HepG2 (cell line): ENCODE results near the gene C10orf71. TPM values are rescaled to one million over a fixed set of nuclear protein-coding genes. Genes with fewer than 3 reads are reported as not detected.

Experiments
- ATRX ChIP-seq: sonication (generic); formaldehyde crosslinking; IDR thresholded peaks from 2 replicates; pipeline ENCODE4 v1.4.0; 2020; ENCODE audit warnings: missing genetic modification reagents, borderline replicate concordance
- FOXK1 ChIP-seq: sonication (generic); formaldehyde crosslinking; IDR thresholded peaks from 2 replicates; pipeline ENCODE4 v1.4.0; 2020; ENCODE audit warnings: low read depth, missing genetic modification reagents, borderline replicate concordance
- HHEX ChIP-seq: IDR thresholded peaks from 2 replicates; pipeline ENCODE4 v1.6.1; 2016; ENCODE audit warnings: control low read depth
- MAFG ChIP-seq: sonication (generic); formaldehyde crosslinking; IDR thresholded peaks from 2 replicates; pipeline ENCODE4 v1.5.1; 2020; ENCODE audit warnings: mild to moderate bottlenecking, missing genetic modification reagents
- MED13 ChIP-seq: sonication (generic); formaldehyde crosslinking; IDR thresholded peaks from 2 replicates; pipeline ENCODE4 v1.5.0; 2020; ENCODE audit warnings: missing genetic modification reagents
- NFE2L2 ChIP-seq: fragments of 150-350 bp; IDR thresholded peaks from 2 replicates; pipeline ENCODE4 v1.6.1; 2014; ENCODE audit warnings: low read length
- NR1H2 ChIP-seq: sonication (generic); formaldehyde crosslinking; IDR thresholded peaks from 2 replicates; pipeline ENCODE4 v1.8.1; 2022; ENCODE audit warnings: low read depth, missing genetic modification reagents, borderline replicate concordance
- PAX8 ChIP-seq: sonication (generic); formaldehyde crosslinking; IDR thresholded peaks from 2 replicates; pipeline ENCODE4 v1.8.0; 2022; ENCODE audit warnings: mild to moderate bottlenecking, missing genetic modification reagents, borderline replicate concordance
- PCBP2 ChIP-seq: fragments of 200-400 bp; formaldehyde crosslinking; optimal IDR thresholded peaks from 2 replicates; pipeline ENCODE3; 2018; ENCODE audit warnings: low read length, low read depth; ENCODE audit not compliant: poor library complexity, severe bottlenecking
- ZNF3 ChIP-seq: IDR thresholded peaks from 2 replicates; pipeline ENCODE4 v1.7.0; 2017; ENCODE audit warnings: inconsistent platforms
- ZNF598 ChIP-seq: sonication (generic); formaldehyde crosslinking; IDR thresholded peaks from 2 replicates; pipeline ENCODE4 v1.5.1; 2020; ENCODE audit warnings: mild to moderate bottlenecking, missing genetic modification reagents, borderline replicate concordance
- ZNF605 ChIP-seq: sonication (generic); formaldehyde crosslinking; IDR thresholded peaks from 2 replicates; pipeline ENCODE4 v1.8.0; 2022; ENCODE audit warnings: mild to moderate bottlenecking, missing genetic modification reagents
- ZNF691 ChIP-seq: sonication (generic); formaldehyde crosslinking; IDR thresholded peaks from 2 replicates; pipeline ENCODE4 v1.4.0; 2020; ENCODE audit warnings: missing genetic modification reagents, low read depth, mild to moderate bottlenecking, borderline replicate concordance
- ZNF792 ChIP-seq: IDR thresholded peaks from 2 replicates; pipeline ENCODE4 v1.6.1; 2016
- ZSCAN21 ChIP-seq: sonication (generic); formaldehyde crosslinking; IDR thresholded peaks from 2 replicates; pipeline ENCODE4 v1.8.0; 2022; ENCODE audit warnings: mild to moderate bottlenecking, missing genetic modification reagents, moderate library complexity, borderline replicate concordance
- polyA plus RNA-seq, 8 experiments: library from polyadenylated mRNA; depleted of rRNA in 3 of 8; stranded (reverse) in 7 of 8; unstranded in 1 of 8; fragments of >200 nt; fragmentation: Illumina TruSeq in 4 of 8; extraction: Trizol in 4 of 8; gene quantifications; 2 replicates each; pipeline versions ENCODE4 v1.2.1 to v1.2.3, GENCODE V29; 2011 to 2016; ENCODE audit warnings: low read depth in 4 of 8, missing spikeins in 1 of 8, mixed read lengths in 1 of 8; ENCODE audit not compliant: insufficient read depth in 1 of 8
- total RNA-seq, 5 experiments: library from RNA; depleted of rRNA; stranded (reverse); fragments of >200 nt; fragmentation: Illumina TruSeq; extraction: Trizol; gene quantifications; 2 replicates each; pipeline ENCODE4 v1.2.3, GENCODE V29; 2016; ENCODE audit warnings: low read depth in 1 of 5
- TF ChIP-seq, protein P1 (sequence below): sonication (generic); formaldehyde crosslinking; IDR thresholded peaks from 2 replicates; pipeline ENCODE4 v1.4.0; 2020; ENCODE audit warnings: mild to moderate bottlenecking, missing genetic modification reagents
- TF ChIP-seq, protein P2 (sequence below): IDR thresholded peaks from 2 replicates; pipeline ENCODE4 v1.6.1; 2016
- TF ChIP-seq, protein P3 (sequence below): sonication (generic); formaldehyde crosslinking; IDR thresholded peaks from 2 replicates; pipeline ENCODE4 v1.5.0; 2020; ENCODE audit warnings: mild to moderate bottlenecking, missing genetic modification reagents, borderline replicate concordance

C10orf71 gene
- total and polyA plus RNA-seq, 2 of the 13 experiments (the other 11 are each of a cell fraction or from before 2014, with no cell fraction given) = not detected

- TF ChIP-seq, protein P1, sequence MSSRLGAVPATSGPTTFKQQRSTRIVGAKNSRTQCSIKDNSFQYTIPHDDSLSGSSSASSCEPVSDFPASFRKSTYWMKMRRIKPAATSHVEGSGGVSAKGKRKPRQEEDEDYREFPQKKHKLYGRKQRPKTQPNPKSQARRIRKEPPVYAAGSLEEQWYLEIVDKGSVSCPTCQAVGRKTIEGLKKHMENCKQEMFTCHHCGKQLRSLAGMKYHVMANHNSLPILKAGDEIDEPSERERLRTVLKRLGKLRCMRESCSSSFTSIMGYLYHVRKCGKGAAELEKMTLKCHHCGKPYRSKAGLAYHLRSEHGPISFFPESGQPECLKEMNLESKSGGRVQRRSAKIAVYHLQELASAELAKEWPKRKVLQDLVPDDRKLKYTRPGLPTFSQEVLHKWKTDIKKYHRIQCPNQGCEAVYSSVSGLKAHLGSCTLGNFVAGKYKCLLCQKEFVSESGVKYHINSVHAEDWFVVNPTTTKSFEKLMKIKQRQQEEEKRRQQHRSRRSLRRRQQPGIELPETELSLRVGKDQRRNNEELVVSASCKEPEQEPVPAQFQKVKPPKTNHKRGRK (CRISPR knock-in tag) = no peak
- no peak for TF ChIP-seq MED13 (CRISPR knock-in tag)
- TF ChIP-seq ZNF598 (CRISPR knock-in tag) = no peak
- no peak for TF ChIP-seq ZNF605
- TF ChIP-seq, protein P2, sequence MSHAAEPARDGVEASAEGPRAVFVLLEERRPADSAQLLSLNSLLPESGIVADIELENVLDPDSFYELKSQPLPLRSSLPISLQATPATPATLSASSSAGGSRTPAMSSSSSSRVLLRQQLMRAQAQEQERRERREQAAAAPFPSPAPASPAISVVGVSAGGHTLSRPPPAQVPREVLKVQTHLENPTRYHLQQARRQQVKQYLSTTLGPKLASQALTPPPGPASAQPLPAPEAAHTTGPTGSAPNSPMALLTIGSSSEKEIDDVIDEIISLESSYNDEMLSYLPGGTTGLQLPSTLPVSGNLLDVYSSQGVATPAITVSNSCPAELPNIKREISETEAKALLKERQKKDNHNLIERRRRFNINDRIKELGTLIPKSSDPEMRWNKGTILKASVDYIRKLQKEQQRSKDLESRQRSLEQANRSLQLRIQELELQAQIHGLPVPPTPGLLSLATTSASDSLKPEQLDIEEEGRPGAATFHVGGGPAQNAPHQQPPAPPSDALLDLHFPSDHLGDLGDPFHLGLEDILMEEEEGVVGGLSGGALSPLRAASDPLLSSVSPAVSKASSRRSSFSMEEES (CRISPR knock-in tag) = no peak
- no peak for TF ChIP-seq ZNF792 (CRISPR knock-in tag)
- TF ChIP-seq, protein P3, sequence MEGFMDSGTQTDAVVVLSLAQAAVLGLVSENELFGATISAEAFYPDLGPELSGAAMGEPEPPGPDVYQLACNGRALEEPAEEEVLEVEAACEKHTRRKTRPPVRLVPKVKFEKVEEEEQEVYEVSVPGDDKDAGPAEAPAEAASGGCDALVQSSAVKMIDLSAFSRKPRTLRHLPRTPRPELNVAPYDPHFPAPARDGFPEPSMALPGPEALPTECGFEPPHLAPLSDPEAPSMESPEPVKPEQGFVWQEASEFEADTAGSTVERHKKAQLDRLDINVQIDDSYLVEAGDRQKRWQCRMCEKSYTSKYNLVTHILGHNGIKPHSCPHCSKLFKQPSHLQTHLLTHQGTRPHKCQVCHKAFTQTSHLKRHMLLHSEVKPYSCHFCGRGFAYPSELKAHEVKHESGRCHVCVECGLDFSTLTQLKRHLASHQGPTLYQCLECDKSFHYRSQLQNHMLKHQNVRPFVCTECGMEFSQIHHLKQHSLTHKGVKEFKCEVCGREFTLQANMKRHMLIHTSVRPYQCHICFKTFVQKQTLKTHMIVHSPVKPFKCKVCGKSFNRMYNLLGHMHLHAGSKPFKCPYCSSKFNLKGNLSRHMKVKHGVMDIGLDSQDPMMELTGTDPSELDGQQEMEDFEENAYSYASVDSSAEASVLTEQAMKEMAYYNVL (CRISPR knock-in tag) = no peak
- TF ChIP-seq NR1H2 = no peak
- TF ChIP-seq ZNF691 = no peak
- TF ChIP-seq ZSCAN21 = no peak
- TF ChIP-seq ZNF3 = no peak
- no peak for TF ChIP-seq MAFG
- TF ChIP-seq HHEX (CRISPR knock-in tag) = no peak
- TF ChIP-seq FOXK1 (CRISPR knock-in tag) = no peak
- TF ChIP-seq PAX8 (CRISPR knock-in tag) = no peak
- no peak for TF ChIP-seq NFE2L2
- no peak for TF ChIP-seq ATRX
- no peak for TF ChIP-seq PCBP2
Measured at GRCh38 chr10:49367600-49367999, 68.6 kb downstream of the C10orf71 start (continued).
